Thyroid gland (tissue), 4 donors: Measurements from ENCODE around the gene SMIM10L1. TPM values are rescaled to one million over a fixed set of nuclear protein-coding genes. Genes with fewer than 3 reads are reported as not detected.
A peak's percentile ranks its signal among the peaks of the same experiment; 100 is the strongest.

Experiments used
- DNase-seq, 2 donors: peaks; one replicate each; pipeline ENCODE4 v3.0.0-alpha.2; 2019
- H3K27ac ChIP-seq, 3 donors: fragments of 200-600 bp; sonication (generic); 1 replicate in 2 of 3; 2 replicates in 1 of 3; pipeline ENCODE4 v1.5.1; 2016 to 2019; ENCODE audit warnings: mild to moderate bottlenecking in 1 of 3, moderate library complexity in 1 of 3
- H3K27me3 ChIP-seq: fragments of 200-600 bp; sonication (generic); one replicate; pipeline ENCODE4 v1.5.1; 2019
- H3K36me3 ChIP-seq, 2 donors: fragments of 200-600 bp; sonication (generic); one replicate each; pipeline ENCODE4 v1.5.1; 2016 to 2019
- H3K4me1 ChIP-seq, 2 donors: fragments of 200-600 bp; sonication (generic); one replicate each; pipeline ENCODE4 v1.5.1; 2017 to 2019
- H3K4me3 ChIP-seq, 3 donors: fragments of 200-600 bp; sonication (generic); replicated peaks in 1 of 3; 1 replicate in 2 of 3; 2 replicates in 1 of 3; pipeline ENCODE4 v1.5.1; 2016; ENCODE audit warnings: mild to moderate bottlenecking in 1 of 3
- H3K9me3 ChIP-seq: fragments of 200-600 bp; sonication (generic); one replicate; pipeline ENCODE4 v1.5.1; 2017
- CTCF ChIP-seq, 6 experiments: fragments of 200-600 bp in 3 of 6; fragments of 450-650 bp in 3 of 6; sonication (generic) in 3 of 6; IDR thresholded peaks; one replicate each; pipeline ENCODE4 v1.5.1; 2016 to 2019; ENCODE audit warnings: antibody characterized with exemption in 6 of 6, mild to moderate bottlenecking in 2 of 6, inconsistent platforms in 1 of 6, moderate library complexity in 1 of 6
- POLR2A ChIP-seq, 2 donors: fragments of 450-650 bp; IDR thresholded peaks; one replicate each; pipeline ENCODE4 v1.6.1; 2017; ENCODE audit warnings: antibody characterized with exemption in 2 of 2, mild to moderate bottlenecking in 2 of 2, moderate library complexity in 1 of 2
- WGBS, 2 donors: methylation state at CpG; one replicate each; pipeline ENCODE4 v1.1.5; 2017; 5-methylcytosine and 5-hydroxymethylcytosine counted together
- intact Hi-C: fragments of 100-400 bp; cut with DNase I; formaldehyde crosslinking; loops from one replicate; pipeline ENCODE4 v1.15.1; 2023
- total RNA-seq, 4 donors: library from RNA; depleted of rRNA; stranded (reverse); fragments of >200 nt; gene quantifications; one replicate each; pipeline ENCODE4 v1.2.3, GENCODE V29; 2016

Gene SMIM10L1
- total RNA-seq, result 10 to 100 TPM in 2 of 4 donors, 1 to 10 TPM in 2; 8.0 to 14.0 (median 9.6) TPM

- WGBS, 2 donors, result 0 to 1% methylated on average over 42 to 65 of the region's 70 CpGs
- TF ChIP-seq POLR2A (IDR thresholded peaks at IDR 0.05) (peak in 1 of 2 donors; percentile 70), CTCF (IDR thresholded peaks at IDR 0.05) (no peak)
- Histone ChIP-seq H3K27ac (peak within 1 kb of the TSS; percentile 84 to 96 (median 95)), H3K27me3 (no peaks in the 10 kb centered on the region), H3K36me3 (no peaks in the 10 kb centered on the region), H3K4me1 (peaks cover 14 to 19% of the 10 kb centered on the region in 2 donors), H3K9me3 (no peaks in the 10 kb centered on the region), H3K4me3 (peak within 1 kb of the TSS; percentile 38 to 72 (median 41))
- intact Hi-C loops, result no loop called here
- DNase-seq, result peak; percentile 92 to 94
These were observed at the start of gene SMIM10L1 for GRCh38 chr12:11171145-11171968. SMIM10L1 (plus strand) TSS chr12:11171194; CDS start chr12:11171357, 163 bp downstream.

- Histone ChIP-seq H3K4me1 (no peaks in the 10 kb centered on the region), H3K4me3 (no peak overlapping the region), H3K27me3 (no peaks in the 10 kb centered on the region), H3K36me3 (no peaks in the 10 kb centered on the region), H3K9me3 (no peaks in the 10 kb centered on the region), H3K27ac (no peak overlapping the region)
- intact Hi-C loops, result no loop called here
- DNase-seq, result no peak
- 96 to 97% methylated on average over 3 of the region's 3 CpGs for WGBS, 2 donors
- no peak for TF ChIP-seq POLR2A (IDR thresholded peaks at IDR 0.05)
- TF ChIP-seq CTCF (IDR thresholded peaks at IDR 0.05), result no peak
These were observed 40.6 kb upstream of the SMIM10L1 start for GRCh38 chr12:11130382-11130781.

- H3K27ac ChIP-seq, result no peak overlapping the region
- intact Hi-C loops, result no loop called here
These were observed 40.0 kb upstream of the SMIM10L1 start for GRCh38 chr12:11130999-11131398.

GRCh38 chr12:11133162-11133561, 37.8 kb upstream of the SMIM10L1 start:
- H3K4me1 ChIP-seq, result no peaks in the 10 kb centered on the region
- intact Hi-C loops, result no loop called here
- H3K9me3 ChIP-seq, result no peaks in the 10 kb centered on the region
- no peaks in the 10 kb centered on the region for H3K27me3 ChIP-seq
- 93 to 97% methylated on average over 2 of the region's 2 CpGs for WGBS, 2 donors
- no peak for DNase-seq
- H3K36me3 ChIP-seq, result no peaks in the 10 kb centered on the region
- no peak overlapping the region for H3K4me3 ChIP-seq
- TF ChIP-seq POLR2A (IDR thresholded peaks at IDR 0.05), result no peak
- no peak overlapping the region for H3K27ac ChIP-seq

More at GRCh38 chr12:11130999-11131398, 40.0 kb upstream of the SMIM10L1 start:
- Histone ChIP-seq H3K36me3 (no peaks in the 10 kb centered on the region), H3K9me3 (no peaks in the 10 kb centered on the region), H3K27me3 (no peaks in the 10 kb centered on the region), H3K4me1 (no peaks in the 10 kb centered on the region), H3K4me3 (no peak overlapping the region)
- TF ChIP-seq POLR2A (IDR thresholded peaks at IDR 0.05), result no peak
- no peak for TF ChIP-seq CTCF (IDR thresholded peaks at IDR 0.05)
- no peak for DNase-seq
- WGBS, 2 donors, result 72 to 94% methylated on average over 2 of the region's 2 CpGs

- no peak overlapping the region for H3K27ac ChIP-seq
- TF ChIP-seq CTCF (IDR thresholded peaks at IDR 0.05), result no peak
- TF ChIP-seq POLR2A (IDR thresholded peaks at IDR 0.05), result no peak
- H3K4me1 ChIP-seq, result no peaks in the 10 kb centered on the region
- intact Hi-C loops, result no loop called here
- no peaks in the 10 kb centered on the region for H3K36me3 ChIP-seq
- DNase-seq, result no peak
- H3K9me3 ChIP-seq, result no peaks in the 10 kb centered on the region
- H3K27me3 ChIP-seq, result no peaks in the 10 kb centered on the region
- no peak overlapping the region for H3K4me3 ChIP-seq
- 86 to 90% methylated on average over 2 of the region's 2 CpGs for WGBS, 2 donors
These were observed 37.2 kb upstream of the SMIM10L1 start for GRCh38 chr12:11133816-11134215.
